GM10266 (cell line): ENCODE results near the gene C1orf116.

Experiments used
- DNase-seq: peaks from one replicate; pipeline ENCODE4 v3.0.0; 2012; ENCODE audit errors: extremely low spot score
- CTCF ChIP-seq: IDR thresholded peaks from 2 replicates; pipeline ENCODE4 v1.5.1; 2012; ENCODE audit warnings: mild to moderate bottlenecking, low read depth; ENCODE audit not compliant: control insufficient read depth, insufficient read depth; ENCODE audit errors: missing control alignments

Gene C1orf116

GRCh38 chr1:207052911-207053769 is 20.6 kb upstream of the C1orf116 start, which contains the start of gene PFKFB2:
Gene PFKFB2 (plus strand): TSS chr1:207053275. CDS start chr1:207054718, 1,443 bp downstream.
- peak; percentile 83 for DNase-seq
- no peak for TF ChIP-seq CTCF

GRCh38 chr1:207051191-207051943 is 18.8 kb upstream of the C1orf116 start, which contains the start of gene YOD1:
Gene YOD1 (minus strand): TSS chr1:207051208. CDS start chr1:207051030, 178 bp downstream.
- DNase-seq: no peak
- TF ChIP-seq CTCF: no peak

- no peak for TF ChIP-seq CTCF
- peak; percentile 86 for DNase-seq
Observed at GRCh38 chr1:207050480-207051190, 18.1 kb upstream of the C1orf116 start.

GRCh38 chr1:207049974-207050391 is 17.4 kb upstream of the C1orf116 start:
- peak; percentile 58 for DNase-seq

GRCh38 chr1:207049514-207049913 is 17.0 kb upstream of the C1orf116 start:
- no peak for DNase-seq
- no peak for TF ChIP-seq CTCF

More at GRCh38 chr1:207049974-207050391, 17.4 kb upstream of the C1orf116 start:
- TF ChIP-seq CTCF: peak; percentile 66

- TF ChIP-seq CTCF: no peak
Observed at GRCh38 chr1:207049054-207049453, 16.5 kb upstream of the C1orf116 start.

More at GRCh38 chr1:207049054-207049453, 16.5 kb upstream of the C1orf116 start:
- DNase-seq: no peak
